H1 (cell line): Measurements from ENCODE around the gene GSPT2.

Source experiments
- CTCF ChIP-seq, 3 experiments: IDR thresholded peaks; 1 replicate in 2 of 3; 2 replicates in 1 of 3; pipeline versions ENCODE4 v1.5.1 to v1.6.1; 2011; ENCODE audit warnings: low read length in 3 of 3, mild to moderate bottlenecking in 3 of 3, inconsistent platforms in 2 of 3, low read depth in 1 of 3, moderate library complexity in 1 of 3; ENCODE audit not compliant: insufficient read depth in 1 of 3; ENCODE audit errors: control extremely low read depth in 1 of 3
- EP300 ChIP-seq, 2 experiments: IDR thresholded peaks; 1 replicate in 1 of 2; 2 replicates in 1 of 2; pipeline ENCODE4 v1.6.1; 2011 to 2012; ENCODE audit warnings: low read depth in 2 of 2, low read length in 2 of 2, mild to moderate bottlenecking in 2 of 2, borderline replicate concordance in 1 of 2, inconsistent platforms in 1 of 2, moderate library complexity in 1 of 2
- EZH2 ChIP-seq: fragments of 200-600 bp; sonication (generic); IDR thresholded peaks from 2 replicates; pipeline ENCODE4 v1.7.1; 2012; ENCODE audit warnings: low read depth, mild to moderate bottlenecking, moderate library complexity, low read length, inconsistent platforms; ENCODE audit not compliant: severe bottlenecking
- JUN ChIP-seq: IDR thresholded peaks from 2 replicates; pipeline ENCODE4 v1.6.1; 2011; ENCODE audit warnings: low read depth, mild to moderate bottlenecking, improper control_type of control experiment, low read length
- MAX ChIP-seq: IDR thresholded peaks from 2 replicates; pipeline ENCODE4 v1.6.1; 2012; ENCODE audit warnings: inconsistent platforms
- POLR2A ChIP-seq, 2 experiments: IDR thresholded peaks; 1 replicate in 1 of 2; 2 replicates in 1 of 2; pipeline ENCODE4 v1.6.1; 2011; ENCODE audit warnings: low read depth in 2 of 2, low read length in 2 of 2, mild to moderate bottlenecking in 2 of 2; ENCODE audit errors: control extremely low read depth in 1 of 2
- POLR2AphosphoS5 ChIP-seq: IDR thresholded peaks from 2 replicates; pipeline ENCODE4 v1.6.1; 2011; ENCODE audit warnings: low read depth, low read length
- SP1 ChIP-seq: IDR thresholded peaks from 2 replicates; pipeline ENCODE4 v1.6.1; 2011; ENCODE audit warnings: low read depth, low read length
- TAF1 ChIP-seq: IDR thresholded peaks from 2 replicates; pipeline ENCODE4 v1.6.1; 2011; ENCODE audit warnings: mild to moderate bottlenecking, low read depth, low read length
- ZNF274 ChIP-seq: IDR thresholded peaks from 2 replicates; pipeline ENCODE4 v1.7.0; 2012; ENCODE audit warnings: low read length, borderline replicate concordance; ENCODE audit errors: extremely low read depth

- TF ChIP-seq CTCF (IDR thresholded peaks at IDR 0.05; ENCODE audit: control extremely low read depth in 1 of 3, insufficient read depth in 1 of 3, low read depth in 1 of 3, low read length in 3 of 3) (no peak), ZNF274 (no peak), SP1 (no peak), MAX (no peak), TAF1 (0 out of 2 replicates have a peak, but pooled peaks have one; percentile 23), POLR2AphosphoS5 (no peak), POLR2A (IDR thresholded peaks at IDR 0.05; ENCODE audit: control extremely low read depth in 1 of 2, low read depth in 2 of 2, low read length in 2 of 2) (no peak), EZH2 (no peak), EP300 (IDR thresholded peaks at IDR 0.05; ENCODE audit: borderline replicate concordance in 1 of 2, low read depth in 2 of 2, low read length in 2 of 2) (no peak), JUN (no peak)
These were observed 656 bp upstream of the GSPT2 start for GRCh38 chrX:51742586-51742985.
